ENCODE measurements around the gene TFB2M.
"Not testable (repeated sequence)": the region's sequence is repeated elsewhere in the genome, so short reads cannot be mapped to it uniquely, and the experiment has no call there.

TFB2M gene

DNA sequence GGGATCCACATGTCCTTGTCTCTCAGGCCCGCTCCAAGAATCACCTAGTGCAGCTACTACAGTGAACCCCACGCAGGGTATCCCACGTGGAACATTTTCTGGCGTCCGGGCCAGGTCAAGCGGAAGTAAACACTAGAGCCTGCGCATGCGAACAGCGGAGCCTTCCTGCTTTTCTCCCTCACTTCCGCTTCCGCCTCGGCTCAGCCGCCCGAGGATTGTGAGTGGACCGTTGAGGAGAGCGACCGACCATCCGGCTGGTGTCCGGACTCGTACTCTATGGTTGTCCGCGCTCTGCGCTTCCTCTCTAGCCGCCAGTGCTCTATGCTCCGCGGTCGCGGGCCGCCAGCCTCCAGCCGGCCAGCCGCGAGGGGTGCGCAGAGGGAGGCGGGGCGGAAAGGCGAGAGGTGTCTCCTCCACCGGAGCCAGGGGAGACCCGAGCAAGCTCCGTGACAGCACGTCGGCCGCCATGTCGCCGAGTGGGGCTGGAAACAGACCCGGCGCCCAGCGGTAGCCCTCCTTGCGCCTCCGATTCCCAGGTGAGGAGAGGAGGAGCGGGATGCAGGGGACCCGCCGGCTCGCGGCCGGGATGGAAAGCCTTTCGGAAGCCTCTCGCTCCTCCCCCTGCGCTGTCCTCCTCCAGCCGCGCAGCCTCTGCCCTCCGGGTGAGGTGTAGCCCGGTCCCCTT is at the start of gene TFB2M, which contains the start of gene CNST:
TFB2M (minus strand) TSS at position 134 of the 685 bp plus-strand sequence; CDS start at position 11, 123 bp downstream.
CNST (plus strand) TSS at position 329 of the 685 bp plus-strand sequence. CDS start 25,107 bp downstream, outside the sequence.
- peak; percentile 93 for DNase-seq

GRCh38 chr1:246613096-246613758 is 47.2 kb upstream of the TFB2M start:
- DNase-seq, result no peak

GRCh38 chr1:246609632-246610031 is 43.6 kb upstream of the TFB2M start:
- no peak for DNase-seq

DNA sequence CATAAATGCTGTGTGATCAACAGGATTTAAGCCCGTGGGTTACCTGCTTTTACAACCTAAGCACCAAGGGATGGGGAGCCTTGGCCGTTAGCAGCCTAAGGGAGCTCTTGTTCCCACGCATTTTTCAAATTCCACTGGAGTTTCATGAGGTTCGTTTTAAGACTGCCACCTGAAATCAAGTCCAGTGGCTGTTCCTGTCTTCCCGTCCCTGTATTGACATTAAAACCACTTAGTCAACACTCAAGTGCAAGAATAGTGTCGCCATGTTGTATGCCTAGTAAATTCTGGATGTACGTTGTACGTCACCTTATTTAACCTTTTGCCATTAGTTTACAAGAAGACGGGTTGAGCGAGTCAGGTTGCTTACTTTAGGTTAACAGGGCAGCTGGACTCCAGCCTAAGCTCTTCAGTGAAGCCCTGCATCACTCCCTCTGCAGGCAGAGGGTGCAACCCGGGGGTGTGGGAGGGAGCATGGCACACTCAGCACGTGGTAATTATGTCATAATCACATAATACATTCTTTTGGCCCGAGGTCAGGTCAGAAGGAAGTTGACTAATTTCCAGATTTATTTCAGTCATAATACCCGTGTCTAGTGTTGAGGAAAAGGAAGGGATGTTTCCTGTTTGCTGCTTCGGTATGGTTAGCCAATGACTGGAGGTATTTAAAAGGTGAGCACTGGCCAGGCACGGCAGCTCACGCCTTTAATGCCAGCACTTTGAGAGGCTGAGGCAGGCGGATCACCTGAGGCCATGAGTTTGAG is 42.7 kb upstream of the TFB2M start:
- DNase-seq, result peak; percentile 91

DNA sequence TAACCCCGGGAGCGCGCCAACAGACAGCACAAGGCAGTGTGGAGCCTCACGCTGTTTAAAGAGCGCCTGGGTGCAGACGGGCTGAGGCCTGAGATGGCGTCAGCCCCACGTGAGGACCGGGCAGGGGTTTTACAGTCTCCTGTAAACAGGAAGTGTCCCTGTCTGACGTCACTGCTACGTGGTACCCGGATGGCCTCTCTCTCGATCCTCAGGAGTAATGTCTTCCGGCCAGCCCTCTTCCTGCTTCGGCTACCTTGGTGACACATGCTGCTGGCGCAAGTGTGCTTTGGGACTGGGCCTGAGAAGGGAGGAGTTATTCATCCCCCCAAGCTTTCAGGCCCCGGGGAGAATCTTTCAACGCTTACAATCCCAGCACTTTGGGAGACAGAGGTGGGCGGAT is 41.4 kb upstream of the TFB2M start:
- no peak for DNase-seq

GRCh38 chr1:246605231-246605630 is 39.2 kb upstream of the TFB2M start:
- not testable (repeated sequence) for DNase-seq

GRCh38 chr1:246602194-246602593 is 36.1 kb upstream of the TFB2M start:
- DNase-seq, result no peak

DNA sequence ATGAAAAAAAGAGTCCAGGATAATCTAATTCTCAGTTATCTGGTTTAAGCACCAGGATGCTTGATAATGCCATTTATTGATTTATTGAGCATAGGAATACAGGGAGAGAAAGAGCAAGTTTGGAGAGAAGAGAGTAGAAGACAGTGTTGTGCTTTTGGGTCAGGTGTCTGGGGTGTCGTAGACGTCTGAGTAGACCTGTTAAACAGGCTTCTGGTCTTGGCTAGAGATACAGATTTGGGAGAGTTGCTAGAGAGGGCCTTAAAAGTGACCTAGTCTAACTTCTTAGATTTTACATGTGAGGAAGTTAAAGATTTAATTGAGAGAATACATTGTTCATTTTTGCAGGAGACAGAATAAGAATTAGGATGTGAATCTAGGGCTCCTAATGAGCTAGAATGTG is 34.5 kb upstream of the TFB2M start:
- no peak for DNase-seq

DNA sequence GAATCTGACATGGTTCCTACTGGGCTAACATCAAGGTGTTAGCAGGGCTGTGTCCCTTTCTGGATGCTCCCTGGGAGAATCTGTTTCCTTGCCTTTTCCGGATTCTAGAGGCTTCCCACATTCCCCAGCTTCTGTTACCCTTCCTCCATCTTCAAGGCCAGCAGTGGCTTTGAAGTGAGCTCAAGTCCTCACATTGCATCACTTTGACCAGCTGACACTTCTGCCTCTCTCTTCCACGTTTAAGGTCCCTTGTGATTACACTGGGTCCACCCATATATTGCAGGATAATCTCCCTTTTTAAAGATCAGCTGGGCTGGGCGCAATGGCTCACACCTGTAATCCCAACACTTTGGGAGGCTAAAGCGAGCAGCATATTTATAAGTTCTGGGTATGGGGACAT is 33.3 kb upstream of the TFB2M start:
- no peak for DNase-seq

DNA sequence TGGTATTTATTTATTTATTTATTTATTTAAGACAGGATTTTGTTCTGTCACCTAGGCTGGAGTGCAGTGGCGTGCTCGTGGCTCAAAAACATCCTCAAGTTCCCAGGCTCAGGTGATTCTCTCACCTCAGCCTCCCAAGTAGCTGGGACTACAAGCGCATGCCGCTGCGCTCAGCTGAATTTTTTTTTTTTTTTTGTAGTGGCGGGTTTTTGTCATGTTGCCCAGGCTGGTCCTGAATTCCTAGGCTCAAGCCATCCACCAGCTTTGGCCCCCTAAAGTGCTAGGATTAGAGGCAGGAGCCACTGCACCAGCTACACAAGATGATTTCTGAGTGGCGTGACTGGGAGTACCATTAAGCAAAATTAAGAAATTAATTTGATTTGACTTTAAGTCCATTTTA is 31.9 kb upstream of the TFB2M start:
- DNase-seq, result no peak

DNA sequence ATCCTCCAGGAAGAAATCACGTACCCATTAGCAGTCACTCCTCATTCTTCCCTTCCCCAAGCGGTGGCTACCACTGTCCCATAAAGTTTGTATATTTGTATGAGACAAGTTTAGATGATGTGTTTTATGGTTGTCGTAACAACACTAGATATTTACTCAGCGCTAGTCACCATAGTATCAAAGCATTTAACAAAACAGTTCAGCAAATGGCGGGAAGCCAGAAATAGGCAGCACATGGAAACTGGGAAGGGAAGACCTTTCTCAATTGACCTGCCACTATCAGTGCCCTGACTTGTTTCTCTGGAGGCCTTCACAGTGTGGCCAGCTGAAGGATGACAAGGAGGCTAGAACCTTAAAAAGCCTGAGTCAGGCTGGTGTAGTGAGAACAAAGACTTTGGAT is 31.3 kb upstream of the TFB2M start:
- DNase-seq, result no peak

DNA sequence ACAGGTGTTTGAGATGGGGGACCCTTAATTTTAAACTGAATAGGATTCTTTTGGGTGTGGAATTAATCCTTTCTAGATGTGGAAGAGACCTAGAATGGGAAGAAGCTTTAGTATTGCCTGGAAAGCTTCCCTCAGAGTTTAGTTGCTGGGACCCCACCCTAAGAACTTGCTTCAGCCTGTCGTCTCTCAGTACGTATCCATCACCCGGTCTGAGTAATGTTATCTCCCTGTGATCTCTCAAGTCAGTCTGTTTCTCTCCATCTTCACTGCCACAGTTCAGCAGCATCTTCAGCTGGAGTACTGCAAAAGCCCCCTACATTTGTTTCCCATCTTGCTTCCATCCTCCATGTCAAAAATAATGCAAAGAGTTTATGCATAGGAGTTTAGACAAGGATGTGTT is 29.1 kb upstream of the TFB2M start:
- DNase-seq, result no peak

- DNase-seq, result no peak
Measured at GRCh38 chr1:246592695-246593094, 26.6 kb upstream of the TFB2M start.

DNA sequence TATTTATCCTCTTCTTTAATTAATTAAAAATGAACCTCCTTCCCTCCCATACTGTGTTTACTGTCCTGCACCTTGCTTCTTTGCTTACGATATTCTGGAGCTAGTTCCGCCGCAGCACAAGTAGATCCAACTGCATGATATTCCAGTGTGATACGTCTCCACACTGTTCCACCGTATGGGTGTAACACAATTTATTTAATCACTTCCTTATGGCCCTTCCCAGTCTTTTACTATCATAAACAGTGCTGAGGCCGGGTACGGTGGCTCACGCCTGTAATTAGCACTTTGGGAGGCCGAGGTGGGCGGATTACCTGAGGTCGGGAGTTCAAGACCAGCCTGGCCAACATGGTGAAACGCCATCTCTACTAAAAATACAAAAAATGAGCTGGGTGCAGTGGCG is 25.9 kb upstream of the TFB2M start:
- no peak for DNase-seq

GRCh38 chr1:246591504-246591903 is 25.4 kb upstream of the TFB2M start:
- no peak for DNase-seq

DNA sequence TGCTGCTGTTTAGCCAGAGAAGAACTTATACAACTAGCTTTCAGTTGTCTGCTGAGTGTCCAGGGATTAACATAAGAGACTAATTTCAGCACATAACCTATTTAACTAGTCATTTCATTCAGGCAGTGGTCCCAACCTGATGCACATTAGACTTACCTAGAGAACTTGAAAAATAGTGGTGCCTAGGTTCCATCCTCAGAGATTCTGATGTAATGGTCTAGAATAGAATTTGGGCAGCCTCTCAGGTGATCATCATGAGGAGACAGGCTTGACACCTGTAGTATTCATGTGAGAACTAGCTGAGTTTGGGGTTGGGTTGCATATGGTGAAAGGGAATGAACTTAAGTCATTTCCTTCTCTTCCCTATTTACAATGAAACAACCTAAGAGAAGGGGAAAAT is 25.0 kb upstream of the TFB2M start:
- DNase-seq, result no peak

DNA sequence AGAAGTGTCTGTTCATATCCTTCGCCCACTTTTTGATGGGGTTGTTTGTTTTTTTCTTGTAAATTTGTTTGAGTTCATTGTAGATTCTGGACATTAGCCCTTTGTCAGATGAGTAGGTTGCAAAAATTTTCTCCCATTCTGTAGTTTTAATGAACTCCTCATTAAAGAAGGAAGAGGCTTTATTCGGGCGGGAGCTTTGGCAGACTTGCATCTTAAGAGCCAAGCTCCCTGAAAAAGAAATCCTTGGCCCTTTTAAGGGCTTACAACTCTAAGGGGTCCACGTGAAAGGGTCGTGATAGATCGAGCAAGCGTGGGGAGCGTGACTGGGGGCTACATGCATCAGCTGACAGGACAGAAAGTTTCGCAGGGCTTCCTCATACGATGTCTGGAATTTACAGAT is 23.9 kb upstream of the TFB2M start:
- DNase-seq, result not testable (repeated sequence)

DNA sequence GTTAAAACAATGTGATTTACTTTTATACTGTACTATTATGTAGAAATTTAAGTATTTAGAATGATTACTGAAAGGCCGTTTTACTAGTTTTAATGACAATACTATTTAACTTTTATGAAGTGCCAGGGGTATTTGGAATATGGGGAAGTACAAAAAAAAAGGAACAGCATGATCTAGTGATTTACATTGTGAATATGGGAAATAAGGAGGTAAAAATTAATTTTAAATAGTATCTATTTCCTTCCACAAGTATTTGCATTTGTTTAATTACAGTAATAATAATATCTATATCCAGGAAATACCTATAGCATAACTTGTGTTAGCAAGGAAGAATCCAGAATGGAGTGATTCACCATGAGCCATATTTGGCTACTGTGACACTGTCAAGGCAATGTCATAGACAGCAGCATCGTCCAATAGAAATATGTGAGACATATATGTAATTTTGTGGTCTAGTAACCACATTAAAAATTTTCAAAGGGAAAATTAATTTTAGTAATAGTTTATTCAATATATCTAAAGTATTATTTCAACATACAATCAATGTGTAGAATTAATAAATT is 22.2 kb upstream of the TFB2M start:
- no peak for DNase-seq

GRCh38 chr1:246587606-246588005 is 21.5 kb upstream of the TFB2M start:
- no peak for DNase-seq

GRCh38 chr1:246587032-246587431 is 21.0 kb upstream of the TFB2M start:
- no peak for DNase-seq

DNA sequence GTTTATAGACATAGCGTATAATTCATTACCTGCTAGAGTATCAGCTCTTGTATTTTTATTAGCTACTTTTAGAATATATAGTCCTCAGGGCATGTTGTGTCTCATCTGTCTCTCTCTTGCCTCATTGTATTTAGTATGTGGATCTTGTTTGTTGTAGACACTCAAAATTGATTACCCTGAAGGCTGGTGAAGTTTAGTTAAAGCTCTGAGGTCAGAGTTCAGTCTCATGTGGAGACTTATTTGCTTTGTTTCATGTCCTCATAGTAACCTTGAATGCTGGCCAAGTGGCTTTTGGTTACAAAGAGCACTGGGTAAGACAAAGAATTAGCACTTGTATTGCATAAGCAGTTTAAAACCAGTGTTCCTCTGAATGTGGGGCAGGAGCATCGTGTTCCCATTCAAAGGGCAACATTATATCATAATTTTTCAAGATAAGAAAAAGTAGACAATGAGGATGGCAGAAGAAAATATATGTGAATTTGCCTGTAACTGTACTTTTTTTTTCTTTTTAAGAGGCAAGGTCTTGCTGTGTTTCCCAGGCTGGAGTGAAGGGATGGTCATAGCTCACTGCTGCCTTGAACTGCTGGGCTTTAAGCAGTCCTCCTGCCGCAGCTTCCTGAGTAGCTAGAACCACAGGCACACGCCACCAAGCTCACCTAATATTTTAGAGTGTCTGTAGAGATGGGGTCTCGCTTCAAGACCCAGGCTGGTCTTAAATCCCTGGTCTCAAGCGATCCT is 17.6 kb upstream of the TFB2M start:
- peak; percentile 20 for DNase-seq

- DNase-seq, result no peak
Measured at GRCh38 chr1:246583056-246583440, 17.0 kb upstream of the TFB2M start.

Measured in NCI-H510A treated with DMSO at 0.1 percent for 48 hours (cell line).